Fibroblast of upper back skin (primary cell): ENCODE results near the gene CTAG2.
A peak's percentile ranks its signal among the peaks of the same experiment; 100 is the strongest.
"Not testable (repeated sequence)": the region's sequence is repeated elsewhere in the genome, so short reads cannot be mapped to it uniquely, and the experiment has no call there.

Experiments
- DNase-seq: peaks from one replicate; pipeline ENCODE4 v3.0.0-alpha.2; 2013

Gene CTAG2

GRCh38 chrX:154653413-154653812 is at the start of gene CTAG2:
TSS of gene CTAG2 (minus strand) at chrX:154653579. CDS start at chrX:154653515, 64 bp downstream.
- DNase-seq = not testable (repeated sequence)

- no peak for DNase-seq
Observed at GRCh38 chrX:154698630-154699248, 45.4 kb upstream of the CTAG2 start.

DNA sequence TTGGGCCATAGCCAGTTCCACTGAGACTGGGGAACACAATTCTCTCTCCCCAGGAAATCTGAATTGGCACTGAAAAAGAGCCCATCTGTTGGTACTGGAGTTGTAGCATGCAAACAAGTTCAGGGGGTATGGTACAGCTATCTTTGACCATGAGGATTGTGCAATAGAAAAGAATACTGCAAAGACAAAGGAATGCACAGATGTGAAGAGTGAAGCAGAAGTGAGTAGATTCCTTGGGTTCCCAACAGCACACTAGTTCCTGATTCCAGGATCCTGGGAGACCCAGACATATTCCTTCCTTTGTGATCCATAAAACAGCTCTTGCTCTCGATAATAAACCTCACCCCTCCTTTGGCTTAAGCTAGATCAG is 43.3 kb upstream of the CTAG2 start:
- DNase-seq = peak; percentile 48

DNA sequence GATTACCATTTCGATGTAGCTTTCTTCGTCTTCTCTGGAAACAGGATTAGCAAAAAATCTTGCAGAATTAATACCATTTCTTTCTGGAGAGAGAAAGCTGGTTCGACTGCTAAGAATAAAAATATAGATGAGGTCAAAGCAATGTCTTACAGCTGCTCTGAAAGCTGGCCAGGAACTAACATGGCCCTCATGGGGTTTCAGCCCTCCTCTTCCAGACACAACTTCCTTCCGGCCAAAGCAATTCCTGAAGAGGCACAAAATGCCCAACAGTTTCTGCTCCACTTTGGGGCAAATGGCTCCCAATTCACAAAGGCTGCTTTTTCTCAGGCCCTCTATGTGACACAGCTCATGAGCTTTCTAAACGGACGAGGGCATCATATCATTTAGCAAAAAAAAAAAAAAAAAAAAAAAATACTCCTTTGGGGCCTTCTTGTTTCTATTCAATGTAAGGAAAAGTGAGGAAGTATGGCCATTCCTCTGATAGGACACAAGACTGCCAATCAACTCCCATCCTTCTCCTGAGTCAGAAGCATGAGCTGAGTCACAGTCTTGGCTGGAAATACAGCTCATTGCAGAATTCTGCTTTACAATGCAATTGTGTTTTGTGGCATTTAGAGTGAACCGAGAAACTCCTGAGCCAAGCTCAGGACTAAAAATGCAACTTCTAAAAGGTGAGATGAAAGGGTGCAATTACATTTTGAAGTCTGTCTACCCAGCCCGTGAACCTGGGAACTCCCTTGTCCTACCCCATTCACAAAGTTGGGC is 42.7 kb upstream of the CTAG2 start:
- peak; percentile 83 for DNase-seq

DNA sequence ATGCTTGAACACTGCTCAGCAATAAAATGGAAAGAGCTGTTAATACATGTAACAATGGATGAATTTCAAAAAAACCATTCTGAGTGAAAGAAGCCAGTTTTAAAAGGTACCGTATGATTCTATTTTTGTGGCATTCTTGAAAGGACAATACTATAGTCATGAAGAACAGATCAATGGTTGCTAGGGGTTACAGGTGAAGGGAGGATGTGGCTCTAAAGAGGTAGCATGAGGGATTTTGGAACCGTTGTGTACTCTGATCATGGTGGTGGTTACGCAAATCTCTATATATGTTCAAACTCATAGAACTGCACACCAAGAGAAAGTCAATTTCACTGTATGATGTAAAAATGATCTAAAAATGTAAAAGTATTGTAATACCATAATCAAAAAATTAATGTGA is 40.0 kb upstream of the CTAG2 start:
- DNase-seq = no peak

DNA sequence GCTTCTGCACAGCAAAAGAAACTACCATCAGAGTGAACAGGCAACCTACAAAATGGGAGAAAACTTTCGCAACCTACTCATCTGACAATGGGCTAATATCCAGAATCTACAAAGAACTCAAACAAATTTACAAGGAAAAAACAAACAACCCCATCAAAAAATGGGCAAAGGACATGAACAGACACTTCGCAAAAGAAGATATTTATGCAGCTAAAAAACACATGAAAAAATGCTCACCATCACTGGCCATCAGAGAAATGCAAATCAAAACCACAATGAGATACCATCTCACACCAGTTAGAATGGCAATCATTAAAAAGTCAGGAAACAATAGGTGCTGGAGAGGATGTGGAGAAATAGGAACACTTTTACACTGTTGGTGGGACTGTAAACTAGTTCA is 37.1 kb upstream of the CTAG2 start:
- DNase-seq = not testable (repeated sequence)

DNA sequence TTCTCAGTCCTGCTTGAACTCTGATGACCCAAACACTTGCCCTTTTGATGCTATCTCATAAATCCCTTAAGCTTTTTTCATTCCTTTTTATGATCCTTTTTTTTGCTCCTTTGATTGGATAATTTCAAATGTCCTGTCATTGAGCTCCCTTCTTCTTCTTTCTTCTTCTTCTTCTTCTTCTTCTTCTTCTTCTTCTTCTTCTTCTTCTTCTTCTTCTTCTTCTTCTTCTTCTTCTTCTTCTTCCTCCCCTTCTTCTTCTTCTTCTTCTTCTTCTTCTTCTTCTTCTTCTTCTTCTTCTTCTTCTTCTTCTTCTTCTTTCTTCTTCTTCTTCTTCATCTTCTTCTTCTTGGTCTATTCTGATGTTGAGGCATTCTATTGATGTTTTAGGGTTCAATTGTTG is 18.7 kb upstream of the CTAG2 start:
- not testable (repeated sequence) for DNase-seq

DNA sequence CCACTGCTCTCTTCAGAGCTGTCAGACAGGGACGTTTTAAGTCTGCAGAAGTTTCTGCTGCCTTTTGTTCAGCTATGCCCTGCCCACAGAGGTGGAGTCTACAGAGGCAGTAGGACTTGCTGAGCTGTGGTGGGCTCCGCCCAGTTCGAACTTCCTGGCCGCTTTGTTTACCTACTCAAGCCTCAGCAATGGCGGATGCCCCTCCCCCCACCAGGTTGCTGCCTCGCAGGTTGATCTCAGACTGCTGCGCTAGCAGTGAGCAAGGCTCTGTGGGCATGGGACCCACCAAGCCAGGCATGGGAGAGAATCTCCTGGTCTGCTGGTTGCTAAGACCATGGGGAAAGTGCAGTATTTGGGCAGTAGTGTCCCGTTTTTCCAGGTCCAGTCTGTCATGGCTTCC is 17.5 kb upstream of the CTAG2 start:
- DNase-seq = not testable (repeated sequence)

GRCh38 chrX:154661899-154662298 is 8.5 kb upstream of the CTAG2 start:
- DNase-seq = no peak

DNA sequence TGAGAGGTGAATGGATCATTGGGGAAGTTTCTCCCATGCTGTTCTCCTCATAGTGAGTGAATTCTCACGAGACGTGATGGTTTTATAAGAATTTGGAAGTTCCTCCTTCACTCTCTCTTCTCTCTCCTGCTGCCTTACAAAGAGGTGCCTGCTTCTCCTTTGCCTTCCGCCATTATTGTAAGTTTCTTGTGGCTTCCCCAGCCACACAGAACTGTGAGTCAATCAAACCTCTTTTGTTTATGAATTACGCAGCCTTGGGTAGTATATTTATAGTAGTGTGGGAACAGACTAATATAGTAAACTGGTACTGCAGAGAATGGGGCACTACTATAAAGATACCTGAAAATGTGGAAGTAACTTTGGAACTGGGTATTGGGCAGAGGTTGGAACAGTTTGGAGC is 7.8 kb upstream of the CTAG2 start:
- DNase-seq = no peak

GRCh38 chrX:154660541-154660940 is 7.2 kb upstream of the CTAG2 start:
- DNase-seq = no peak

DNA sequence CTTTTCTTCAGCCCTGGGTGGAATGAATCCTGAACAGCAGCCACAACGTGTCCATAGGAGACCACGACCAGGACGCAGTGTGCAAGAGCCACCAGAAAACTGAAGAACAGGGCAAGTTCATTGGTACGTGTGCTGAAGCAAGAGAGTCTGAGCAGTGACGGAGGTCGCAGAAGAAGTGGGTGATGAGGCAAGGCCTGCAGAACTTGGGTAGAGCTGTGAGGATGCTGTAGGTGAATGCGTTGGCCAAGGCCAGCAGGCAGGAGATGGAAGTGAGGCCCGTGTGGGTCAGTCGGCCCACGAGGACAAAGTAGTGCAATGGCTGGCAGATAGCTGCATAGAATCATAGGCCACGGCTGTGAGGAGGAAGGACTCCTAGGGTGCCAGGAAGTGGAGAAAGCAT is 5.6 kb upstream of the CTAG2 start:
- no peak for DNase-seq

GRCh38 chrX:154658187-154658586 is 4.8 kb upstream of the CTAG2 start:
- DNase-seq = no peak

DNA sequence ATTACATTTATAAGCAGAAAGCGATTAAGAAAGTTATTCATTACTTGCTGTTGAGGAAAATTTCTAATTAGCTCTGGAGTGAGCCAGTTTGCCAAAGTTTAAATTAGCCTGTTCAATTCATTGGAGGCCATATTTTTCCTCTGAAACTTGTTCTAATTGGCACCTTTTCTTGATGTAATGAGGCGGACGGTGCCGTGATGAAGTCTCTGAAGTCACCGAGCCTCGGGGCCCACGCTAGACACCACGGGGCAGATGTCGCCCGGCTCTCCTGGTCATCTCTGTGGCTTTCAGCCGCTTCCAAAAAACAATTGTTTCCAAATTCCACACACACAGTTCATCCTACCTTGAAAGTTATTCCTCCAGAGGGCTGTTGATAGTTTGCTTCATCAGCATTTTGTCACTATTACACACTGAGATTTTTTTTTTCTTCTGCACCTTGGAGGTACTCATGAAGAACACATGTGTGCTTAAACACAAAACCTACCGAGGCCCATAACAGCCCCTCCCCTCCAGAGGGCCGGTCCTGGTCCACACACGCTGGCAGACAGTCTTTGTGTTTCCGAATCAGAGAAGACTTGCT is 3.9 kb upstream of the CTAG2 start:
- no peak for DNase-seq

DNA sequence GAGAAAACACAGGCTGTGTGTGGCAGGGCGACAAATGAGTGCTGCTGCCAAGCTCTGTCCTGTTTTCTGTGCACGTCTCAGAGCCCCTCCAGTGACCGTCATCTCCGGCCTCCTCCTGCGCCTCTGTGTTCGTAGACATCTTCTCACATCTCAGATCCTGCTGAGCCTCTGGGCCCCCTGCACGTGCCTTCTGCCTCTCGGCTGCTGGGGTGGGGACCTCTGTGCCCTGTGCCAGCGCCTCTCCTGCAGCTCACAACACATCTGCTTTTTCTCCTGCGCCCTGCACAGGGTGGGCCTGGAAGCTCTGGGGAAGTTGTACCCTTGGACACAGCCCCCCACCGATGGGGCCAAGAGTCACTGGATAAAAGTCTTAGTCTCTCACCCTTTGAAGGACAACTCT is 2.4 kb upstream of the CTAG2 start:
- no peak for DNase-seq

DNA sequence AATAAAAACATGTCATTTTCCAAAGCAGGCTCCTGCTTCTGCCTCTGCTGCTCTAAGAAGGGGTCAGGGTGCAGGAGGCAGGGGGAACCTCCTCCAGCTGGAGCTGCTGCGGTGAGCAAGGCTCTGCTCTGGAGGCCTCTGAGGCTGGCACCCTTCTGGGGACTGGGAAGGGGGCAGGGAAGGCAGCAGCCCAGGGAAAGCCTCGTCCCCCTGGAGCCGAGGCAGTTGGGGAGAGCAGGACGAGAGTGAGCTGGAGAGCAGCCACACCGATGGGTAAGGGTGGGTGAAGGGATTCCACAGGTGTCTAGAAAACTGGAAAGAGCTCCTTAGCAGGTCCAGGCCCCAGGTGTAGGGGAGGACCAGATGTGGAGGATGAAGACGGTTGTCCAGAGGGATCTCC is 2.0 kb upstream of the CTAG2 start:
- DNase-seq = no peak

DNA sequence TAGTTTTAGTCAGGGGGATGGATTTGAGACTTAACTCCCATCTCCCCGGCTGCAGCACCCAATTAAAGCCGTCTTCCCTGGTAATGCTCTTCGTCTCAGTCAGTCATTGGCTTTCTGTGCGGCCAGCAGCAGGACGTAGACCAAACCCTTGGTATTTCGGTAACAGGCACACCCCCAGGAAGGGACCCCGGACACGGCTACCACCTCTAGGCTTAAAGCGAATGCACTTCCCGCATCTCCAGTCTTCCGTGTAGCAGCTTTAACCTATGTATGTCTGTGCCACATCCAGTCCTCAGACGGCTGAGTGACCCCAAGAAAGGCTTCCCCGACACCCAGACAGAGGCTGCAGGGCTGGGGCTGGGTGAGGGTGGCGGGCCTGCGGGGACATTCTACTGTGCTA is 1.5 kb upstream of the CTAG2 start:
- no peak for DNase-seq

DNA sequence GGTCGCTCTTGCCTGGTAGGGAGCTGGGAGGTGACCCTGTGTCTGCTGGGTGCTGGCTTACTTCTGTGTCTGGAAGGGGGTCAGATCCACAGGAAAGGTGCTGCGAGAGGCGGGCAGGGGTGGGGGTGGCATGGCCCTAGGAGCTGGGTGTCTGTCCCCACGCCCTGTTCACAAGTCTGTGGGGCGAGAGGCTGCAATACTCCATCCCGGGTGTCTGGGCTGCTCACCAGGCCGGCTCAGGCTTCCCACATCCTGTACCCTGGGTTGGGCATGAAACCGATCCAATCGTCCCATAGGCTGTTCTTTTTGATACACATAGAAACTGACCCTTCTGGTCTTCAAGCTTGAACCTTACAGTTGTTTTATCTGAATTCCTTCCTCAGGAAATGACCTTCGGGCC is 993 bp upstream of the CTAG2 start:
- DNase-seq = no peak

- no peak for DNase-seq
Observed at GRCh38 chrX:154653048-154653401, 354 bp downstream of the CTAG2 start.

- DNase-seq = no peak
Observed at GRCh38 chrX:154652311-154653047, 900 bp downstream of the CTAG2 start.

- no peak for DNase-seq
Observed at GRCh38 chrX:154650221-154650510, 3.2 kb downstream of the CTAG2 start.

DNA sequence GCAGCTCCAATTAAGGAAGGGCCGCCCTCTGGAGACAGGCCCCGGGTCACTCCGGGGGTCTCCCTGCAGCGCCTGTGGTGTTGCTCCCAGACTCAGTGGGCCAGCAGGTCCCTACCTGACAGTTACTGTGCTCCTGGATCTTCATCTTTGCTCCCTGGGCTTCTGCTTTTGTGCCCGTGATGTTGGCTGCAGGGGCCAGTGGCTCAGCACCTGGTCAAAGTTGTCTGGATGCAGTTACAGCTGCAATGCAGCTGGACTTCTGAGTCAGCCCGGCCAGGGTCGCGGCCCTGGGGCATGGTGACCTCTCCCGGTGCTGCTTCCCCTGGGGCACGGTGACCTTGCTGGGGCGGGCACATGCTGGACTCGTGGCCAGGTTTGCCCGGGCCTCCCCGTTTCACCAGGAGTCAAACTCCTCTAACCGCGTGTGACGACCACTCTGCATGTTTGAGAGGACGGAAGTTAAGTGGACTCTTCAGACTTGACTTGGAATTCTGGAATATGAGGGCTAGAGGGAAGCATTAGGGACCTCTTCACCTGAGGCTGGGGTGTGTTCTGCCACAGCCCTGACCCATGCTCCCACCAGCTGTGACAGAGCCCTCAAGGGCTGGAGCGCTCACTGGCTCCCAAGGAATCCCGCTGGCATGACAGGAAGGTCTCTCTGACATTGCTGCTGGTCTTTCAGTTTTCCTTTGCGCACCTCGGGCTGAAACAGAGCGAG is 3.7 kb downstream of the CTAG2 start:
- DNase-seq = no peak

DNA sequence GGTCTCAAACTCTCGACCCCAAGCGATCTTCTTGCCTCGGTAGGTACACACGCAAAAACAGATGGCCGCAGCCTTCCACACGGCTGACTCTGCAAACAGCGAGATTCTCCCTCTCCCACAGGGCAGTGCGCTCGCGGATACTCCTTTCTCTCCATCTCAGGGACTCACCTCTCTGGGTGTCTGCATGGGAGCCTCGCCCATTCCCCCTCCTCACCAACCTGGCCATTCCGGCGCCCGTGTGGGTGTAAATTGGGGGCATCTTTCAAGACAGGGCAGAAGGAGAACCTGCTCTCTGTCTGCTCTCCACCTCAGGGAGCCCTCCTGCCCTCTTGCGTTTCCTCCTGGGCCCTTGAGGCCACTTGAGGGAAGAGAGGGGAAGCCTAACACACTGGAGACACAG is 4.4 kb downstream of the CTAG2 start:
- no peak for DNase-seq
